Testis (tissue), 3 donors: ENCODE data around the gene IL36G. TPM values are rescaled to one million over a fixed set of nuclear protein-coding genes. Genes with fewer than 3 reads are reported as not detected.

Source experiments
- DNase-seq: peaks from one replicate; pipeline ENCODE4 v3.0.0-alpha.2; 2019
- H3K27ac ChIP-seq, 2 donors: fragments of 200-600 bp; sonication (generic); one replicate each; pipeline ENCODE4 v1.5.1; 2019
- H3K27me3 ChIP-seq: fragments of 200-600 bp; sonication (generic); one replicate; pipeline ENCODE4 v1.5.1; 2019
- H3K36me3 ChIP-seq: fragments of 200-600 bp; sonication (generic); one replicate; pipeline ENCODE4 v1.5.1; 2017; ENCODE audit warnings: low read depth; ENCODE audit errors: missing control alignments
- H3K4me1 ChIP-seq: fragments of 200-600 bp; sonication (generic); one replicate; pipeline ENCODE4 v1.5.1; 2019
- H3K4me3 ChIP-seq, 2 donors: fragments of 200-600 bp; sonication (generic); one replicate each; pipeline ENCODE4 v1.5.1; 2017 to 2019
- H3K9me3 ChIP-seq: fragments of 200-600 bp; sonication (generic); one replicate; pipeline ENCODE4 v1.5.1; 2017
- POLR2A ChIP-seq: fragments of 450-650 bp; IDR thresholded peaks from one replicate; pipeline ENCODE4 v1.6.1; 2017; ENCODE audit warnings: antibody characterized with exemption, mild to moderate bottlenecking, moderate library complexity
- WGBS, 2 donors: methylation state at CpG; one replicate each; pipeline ENCODE4 v1.1.5; 2018; 5-methylcytosine and 5-hydroxymethylcytosine counted together
- intact Hi-C: fragments of 100-400 bp; cut with DNase I; formaldehyde crosslinking; loops from one replicate; pipeline ENCODE4 v1.15.1; 2023; ENCODE audit warnings: low total_unique reads
- polyA plus RNA-seq: library from polyadenylated mRNA; stranded (reverse); fragments of 350-450 nt; fragmentation: Illumina TruSeq; extraction: RNeasy Lipid Tissue Mini Kit (QIAGEN cat#74804); gene quantifications from one replicate; pipeline ENCODE4 v1.2.3, GENCODE V29; 2014; ENCODE audit warnings: low read depth, low replicate concordance; ENCODE audit not compliant: insufficient read depth
- total RNA-seq, 2 donors: library from RNA; depleted of rRNA; stranded (reverse); fragments of >200 nt; gene quantifications; one replicate each; pipeline ENCODE4 v1.2.3, GENCODE V29; 2016
- TF ChIP-seq, protein P1 (sequence below), 3 experiments: fragments of 450-650 bp in 2 of 3; fragments of 200-600 bp in 1 of 3; sonication (generic) in 1 of 3; IDR thresholded peaks; one replicate each; pipeline ENCODE4 v1.5.1; 2016 to 2019; ENCODE audit warnings: antibody characterized with exemption in 3 of 3, mild to moderate bottlenecking in 2 of 3, moderate library complexity in 1 of 3

The IL36G gene
- total and polyA plus RNA-seq, 3 donors from 2014 or later = 0.68 TPM; not detected in 2

DNA sequence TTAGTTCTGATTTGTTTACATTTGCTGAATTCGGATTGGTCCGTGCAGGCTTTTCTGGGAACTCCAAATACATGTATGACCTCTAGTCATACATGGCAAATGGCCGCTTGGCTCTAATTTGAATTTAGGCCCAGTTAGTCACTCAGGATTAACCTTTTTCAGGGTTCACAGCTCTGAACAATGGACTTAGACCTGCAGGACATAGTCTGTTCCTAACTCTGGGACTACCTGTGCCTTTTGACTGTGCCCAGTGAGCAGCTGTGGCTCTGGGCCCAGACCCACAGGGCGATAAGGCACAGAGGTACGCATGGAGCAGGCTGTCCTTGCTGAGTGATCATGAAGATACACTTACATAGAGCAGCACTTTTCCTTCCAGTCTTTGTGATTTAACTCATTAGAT, 38.4 kb upstream of the IL36G start:
- no peak for DNase-seq
- Histone ChIP-seq H3K27me3 (no peaks in the 10 kb centered on the region), H3K4me1 (no peaks in the 10 kb centered on the region), H3K27ac (no peak overlapping the region), H3K4me3 (no peak overlapping the region), H3K36me3 (no peaks in the 10 kb centered on the region), H3K9me3 (no peaks in the 10 kb centered on the region)
- intact Hi-C loops = no loop called here
- WGBS, 2 donors = 84 to 86% methylated on average over 5 of the region's 5 CpGs
- TF ChIP-seq, protein P1, sequence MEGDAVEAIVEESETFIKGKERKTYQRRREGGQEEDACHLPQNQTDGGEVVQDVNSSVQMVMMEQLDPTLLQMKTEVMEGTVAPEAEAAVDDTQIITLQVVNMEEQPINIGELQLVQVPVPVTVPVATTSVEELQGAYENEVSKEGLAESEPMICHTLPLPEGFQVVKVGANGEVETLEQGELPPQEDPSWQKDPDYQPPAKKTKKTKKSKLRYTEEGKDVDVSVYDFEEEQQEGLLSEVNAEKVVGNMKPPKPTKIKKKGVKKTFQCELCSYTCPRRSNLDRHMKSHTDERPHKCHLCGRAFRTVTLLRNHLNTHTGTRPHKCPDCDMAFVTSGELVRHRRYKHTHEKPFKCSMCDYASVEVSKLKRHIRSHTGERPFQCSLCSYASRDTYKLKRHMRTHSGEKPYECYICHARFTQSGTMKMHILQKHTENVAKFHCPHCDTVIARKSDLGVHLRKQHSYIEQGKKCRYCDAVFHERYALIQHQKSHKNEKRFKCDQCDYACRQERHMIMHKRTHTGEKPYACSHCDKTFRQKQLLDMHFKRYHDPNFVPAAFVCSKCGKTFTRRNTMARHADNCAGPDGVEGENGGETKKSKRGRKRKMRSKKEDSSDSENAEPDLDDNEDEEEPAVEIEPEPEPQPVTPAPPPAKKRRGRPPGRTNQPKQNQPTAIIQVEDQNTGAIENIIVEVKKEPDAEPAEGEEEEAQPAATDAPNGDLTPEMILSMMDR (IDR thresholded peaks at IDR 0.05) = no peak
- TF ChIP-seq POLR2A = no peak

DNA sequence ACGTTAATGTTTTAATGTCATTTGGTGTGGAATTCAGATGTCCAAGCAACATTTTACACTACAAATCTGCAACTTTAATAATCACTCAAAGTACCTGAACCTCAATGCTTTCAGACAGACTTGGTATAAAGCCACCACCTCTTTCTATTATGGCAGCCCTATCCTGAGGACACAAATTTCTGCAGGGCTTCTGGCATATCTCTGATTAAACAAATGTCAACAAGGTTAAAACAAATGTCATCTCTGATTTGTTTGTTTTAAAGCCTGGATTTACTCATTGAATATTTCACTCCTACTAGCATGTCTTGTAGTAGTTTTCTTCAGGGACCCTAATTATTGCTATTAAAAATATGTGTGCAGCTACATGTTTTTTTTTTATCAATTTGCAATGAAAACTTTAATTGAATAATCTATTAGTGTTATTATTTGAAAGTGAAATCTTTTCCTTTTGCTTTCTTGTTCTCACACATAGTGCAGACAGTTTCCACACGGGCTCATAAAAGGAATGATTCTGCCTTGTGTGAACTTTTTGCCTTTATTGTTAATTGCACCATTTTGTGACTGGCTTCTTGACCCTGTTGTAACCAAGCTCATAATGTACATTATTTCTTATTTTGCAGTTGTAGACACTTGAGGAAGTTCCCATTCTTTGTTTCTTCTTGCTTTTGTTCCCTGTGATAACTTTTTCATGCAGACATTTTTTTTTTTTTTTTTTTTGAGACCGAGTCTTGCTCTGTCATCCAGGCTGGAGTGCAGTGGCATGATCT, 36.8 kb upstream of the IL36G start:
- Histone ChIP-seq H3K36me3 (no peaks in the 10 kb centered on the region), H3K27ac (no peak overlapping the region), H3K4me3 (no peak overlapping the region), H3K4me1 (no peaks in the 10 kb centered on the region), H3K9me3 (no peaks in the 10 kb centered on the region), H3K27me3 (no peaks in the 10 kb centered on the region)
- TF ChIP-seq, protein P1 (IDR thresholded peaks at IDR 0.05) = no peak
- no peak for TF ChIP-seq POLR2A
- 66 to 73% methylated on average over 3 of the region's 3 CpGs for WGBS, 2 donors
- no peak for DNase-seq
- intact Hi-C loops = no loop called here

DNA sequence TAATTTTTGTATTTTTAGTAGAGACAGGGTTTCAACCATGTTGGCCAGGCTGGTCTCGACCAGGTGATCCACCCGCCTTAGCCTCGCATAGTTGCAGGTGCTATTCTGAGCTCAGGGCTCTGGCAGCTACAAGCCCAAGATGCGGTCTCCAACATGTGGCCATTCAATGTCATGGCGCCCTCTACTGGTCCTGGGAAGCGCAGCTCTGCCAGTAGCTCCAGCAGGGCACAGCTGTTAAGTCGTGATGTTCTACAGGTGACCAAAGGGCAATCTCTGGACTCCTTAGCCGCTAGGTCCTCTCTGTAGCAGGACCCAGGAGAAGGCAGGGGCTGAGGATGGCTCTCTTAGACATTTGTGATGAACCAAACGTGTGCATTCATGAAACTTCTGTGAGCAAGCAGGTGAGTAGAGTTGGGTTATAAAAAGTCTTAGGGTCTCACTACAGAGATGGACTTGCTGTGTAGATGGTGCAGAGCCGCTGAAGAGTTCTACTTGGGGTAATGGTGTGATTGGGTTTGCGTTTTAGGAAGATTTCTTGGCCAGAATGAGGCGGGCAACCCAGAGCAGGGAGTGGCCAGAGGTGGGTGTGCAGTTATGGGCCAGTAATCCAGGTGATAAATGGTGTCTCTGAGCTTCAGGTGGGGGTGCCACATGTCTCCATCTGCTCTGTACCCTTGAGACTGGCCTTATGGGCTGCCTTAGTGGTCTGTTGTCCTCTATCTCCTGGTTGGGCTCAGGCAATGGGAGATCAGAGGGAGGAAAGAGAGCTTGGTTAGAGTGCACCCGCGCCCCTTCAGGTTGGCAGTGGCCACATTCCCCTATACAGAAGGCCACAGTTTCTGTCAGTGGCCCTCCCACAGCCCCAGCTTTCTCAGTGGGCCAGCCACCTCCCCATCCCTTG, 35.8 kb upstream of the IL36G start:
- no peaks in the 10 kb centered on the region for H3K4me1 ChIP-seq
- H3K27ac ChIP-seq = no peak overlapping the region
- H3K9me3 ChIP-seq = no peaks in the 10 kb centered on the region
- TF ChIP-seq, protein P1 (IDR thresholded peaks at IDR 0.05) = peak; percentile 45 to 62 (median 53)
- TF ChIP-seq POLR2A = no peak
- H3K36me3 ChIP-seq = no peaks in the 10 kb centered on the region
- peak; percentile 91 for DNase-seq
- H3K27me3 ChIP-seq = no peaks in the 10 kb centered on the region
- intact Hi-C loops = no loop called here
- H3K4me3 ChIP-seq = no peak overlapping the region
- WGBS, 2 donors = 38 to 39% methylated on average over 14 of the region's 14 CpGs

DNA sequence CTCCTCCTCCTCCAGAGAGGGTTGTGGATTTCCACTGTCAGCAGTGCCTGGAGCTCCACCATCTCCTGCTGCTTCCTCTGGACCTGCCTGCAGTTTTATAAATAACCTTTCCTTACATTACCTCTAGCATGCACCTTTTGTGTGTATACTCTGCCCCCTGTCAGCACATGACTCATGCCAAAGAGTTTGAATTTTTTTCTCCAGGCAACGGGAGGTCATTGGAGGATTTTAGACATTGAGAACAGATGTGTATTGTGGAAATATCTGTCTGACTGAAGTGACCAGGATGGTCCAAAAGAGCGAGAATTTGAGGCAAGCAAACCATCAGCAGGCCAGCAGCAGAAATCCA, 35.2 kb upstream of the IL36G start:
- TF ChIP-seq POLR2A = no peak
- TF ChIP-seq, protein P1 (IDR thresholded peaks at IDR 0.05) = no peak
- no peaks in the 10 kb centered on the region for H3K4me1 ChIP-seq
- no peaks in the 10 kb centered on the region for H3K36me3 ChIP-seq
- intact Hi-C loops = no loop called here
- H3K4me3 ChIP-seq = no peak overlapping the region
- 72% methylated on average over 2 of the region's 2 CpGs for WGBS, 2 donors
- H3K27me3 ChIP-seq = no peaks in the 10 kb centered on the region
- H3K9me3 ChIP-seq = no peaks in the 10 kb centered on the region
- H3K27ac ChIP-seq = no peak overlapping the region
- DNase-seq = no peak
